GM19397 (cell line): ENCODE measurements around the gene KCNT2.

ENCODE experiments used
- ATAC-seq: cut with Tn5 transposase; IDR thresholded peaks from one replicate; pipeline ENCODE4 v1.9.1; 2021; ENCODE audit warnings: mild to moderate bottlenecking, moderate library complexity; ENCODE audit not compliant: unreplicated experiment

KCNT2 gene

GRCh38 chr1:196401891-196402290 is 206.3 kb downstream of the KCNT2 start:
- no peak for ATAC-seq

GRCh38 chr1:196401452-196401833 is 206.8 kb downstream of the KCNT2 start:
- no peak for ATAC-seq

GRCh38 chr1:196400478-196401451 is 207.5 kb downstream of the KCNT2 start:
- no peak for ATAC-seq

- no peak for ATAC-seq
Measured at GRCh38 chr1:196399713-196400112, 208.5 kb downstream of the KCNT2 start.

- ATAC-seq, result no peak
Measured at GRCh38 chr1:196393742-196394141, 214.5 kb downstream of the KCNT2 start.

GRCh38 chr1:196393282-196393681 is 215.0 kb downstream of the KCNT2 start:
- no peak for ATAC-seq

GRCh38 chr1:196387766-196388165 is 220.5 kb downstream of the KCNT2 start:
- ATAC-seq, result no peak

- no peak for ATAC-seq
Measured at GRCh38 chr1:196385109-196385508, 223.1 kb downstream of the KCNT2 start.

GRCh38 chr1:196382383-196382782 is 225.9 kb downstream of the KCNT2 start:
- ATAC-seq, result no peak

- ATAC-seq, result no peak
Measured at GRCh38 chr1:196381544-196381943, 226.7 kb downstream of the KCNT2 start.

- ATAC-seq, result no peak
Measured at GRCh38 chr1:196380316-196380715, 227.9 kb downstream of the KCNT2 start.

- ATAC-seq, result no peak
Measured at GRCh38 chr1:196377811-196378210, 230.4 kb downstream of the KCNT2 start.

GRCh38 chr1:196376630-196377328 is 231.5 kb downstream of the KCNT2 start:
- no peak for ATAC-seq

- no peak for ATAC-seq
Measured at GRCh38 chr1:196373798-196374197, 234.4 kb downstream of the KCNT2 start.

GRCh38 chr1:196372896-196373536 is 235.2 kb downstream of the KCNT2 start:
- peak; percentile 62 for ATAC-seq

GRCh38 chr1:196367838-196368237 is 240.4 kb downstream of the KCNT2 start:
- ATAC-seq, result no peak

- no peak for ATAC-seq
Measured at GRCh38 chr1:196366817-196367495, 241.3 kb downstream of the KCNT2 start.

GRCh38 chr1:196361112-196361714 is 247.0 kb downstream of the KCNT2 start:
- no peak for ATAC-seq

- no peak for ATAC-seq
Measured at GRCh38 chr1:196357913-196358312, 250.3 kb downstream of the KCNT2 start.

GRCh38 chr1:196355206-196355786 is 252.9 kb downstream of the KCNT2 start:
- ATAC-seq, result no peak
